Posterior cingulate gyrus (tissue), 11 donors: Measurements from ENCODE around the gene C17orf100.

Experiments
- DNase-seq, 10 donors: peaks; one replicate each; pipeline versions ENCODE4 v3.0.0 to v3.0.0-alpha.2; 2020 to 2021; ENCODE audit warnings: mixed read lengths in 3 of 10
- intact Hi-C: fragments of 100-400 bp; cut with DNase I; formaldehyde crosslinking; loops from one replicate; pipeline ENCODE4 v1.15.1; 2023

The C17orf100 gene

GRCh38 chr17:6666557-6666956, 15.0 kb downstream of the C17orf100 start:
- intact Hi-C loops: loop anchor here (2.0 to 10.0 kb wide), 2 partner anchors 168 to 338 kb away; partner anchors contain the start of gene TEKT1
- no peak for DNase-seq

GRCh38 chr17:6667516-6667915, 16.0 kb downstream of the C17orf100 start:
- DNase-seq: peak in 2 of 10 donors; percentile 23 to 64
- intact Hi-C loops: loop anchor here (2.0 to 10.0 kb wide), 2 partner anchors 167 to 337 kb away; partner anchors contain the start of gene TEKT1

DNA sequence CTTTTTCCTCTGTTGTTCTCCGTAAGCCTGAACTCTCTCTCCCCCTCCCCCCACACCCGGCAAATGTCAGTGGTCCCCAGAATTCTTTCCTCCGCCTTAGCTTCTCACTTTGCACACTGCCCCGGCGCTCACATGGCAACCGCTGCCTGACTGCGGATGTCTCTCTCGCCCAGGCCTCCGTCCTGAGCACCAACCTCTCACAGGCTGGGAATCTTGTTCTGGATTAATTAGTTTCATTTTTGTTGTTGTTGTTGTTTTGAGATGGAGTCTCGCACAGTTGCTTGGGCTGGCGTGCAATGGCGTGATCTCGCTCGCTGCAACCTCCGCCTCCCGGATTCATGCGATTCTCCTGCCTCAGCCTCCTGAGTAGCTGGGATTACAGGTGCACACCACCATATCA, 16.7 kb downstream of the C17orf100 start:
- DNase-seq: peak in 1 of 10 donors; percentile 66

DNA sequence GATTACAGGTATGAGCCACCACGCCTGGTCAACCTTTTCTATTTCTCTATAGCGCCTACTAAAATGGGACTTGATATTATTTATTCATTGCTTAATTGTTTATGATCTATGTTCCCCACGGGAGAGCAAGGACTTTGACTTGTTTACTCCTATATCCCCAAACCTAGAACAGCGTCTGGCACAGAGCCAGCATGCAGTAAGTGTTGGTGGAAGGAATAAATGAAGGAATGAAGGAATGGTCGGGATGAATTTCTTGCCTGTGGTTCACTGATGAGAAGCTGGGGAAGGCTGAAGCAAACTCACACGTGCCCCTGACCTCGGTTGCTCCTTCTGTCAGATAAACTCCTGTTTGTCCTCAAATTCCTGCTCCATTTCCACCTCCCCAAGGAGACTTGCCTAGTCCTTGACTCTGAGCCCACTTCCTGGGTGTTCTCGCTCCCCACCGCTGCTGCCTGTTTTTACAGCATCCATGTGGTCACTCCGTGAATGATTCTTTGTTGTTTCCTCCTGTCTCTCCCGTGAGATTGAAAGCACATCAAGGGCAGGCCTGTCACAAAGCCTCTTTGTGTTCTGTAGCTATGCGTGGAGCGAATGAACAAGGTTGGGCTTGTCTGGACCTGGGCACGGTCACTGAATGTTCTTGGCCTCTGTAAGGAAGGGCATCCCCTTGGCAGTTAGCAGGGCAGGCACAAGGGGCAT, 17.3 kb downstream of the C17orf100 start:
- peak in 2 of 10 donors; percentile 39 to 56 for DNase-seq
- intact Hi-C loops: loop anchor here (10.0 kb wide), 1 partner anchor 166 kb away; the partner anchor contains the start of gene TEKT1

More for the DNA sequence above, 16.7 kb downstream of the C17orf100 start:
- intact Hi-C loops: loop anchor here (10.0 kb wide), 1 partner anchor 167 kb away; the partner anchor contains the start of gene TEKT1

- DNase-seq: peak in 2 of 10 donors; percentile 13 to 55
- intact Hi-C loops: loop anchor here (10.0 kb wide), 1 partner anchor 165 kb away; the partner anchor contains the start of gene TEKT1
Measured at GRCh38 chr17:6669479-6670212, 18.1 kb downstream of the C17orf100 start.

- no peak for DNase-seq
- intact Hi-C loops: no loop called here
Measured at GRCh38 chr17:6670571-6670970, 19.0 kb downstream of the C17orf100 start.

- DNase-seq: peak in 2 of 10 donors; percentile 40 to 60
- intact Hi-C loops: no loop called here
Measured at GRCh38 chr17:6670999-6671398, 19.4 kb downstream of the C17orf100 start.

GRCh38 chr17:6671431-6671830, 19.9 kb downstream of the C17orf100 start:
- intact Hi-C loops: no loop called here
- peak in 2 of 10 donors; percentile 29 to 41 for DNase-seq

GRCh38 chr17:6674586-6674985, 23.0 kb downstream of the C17orf100 start:
- peak in 2 of 10 donors; percentile 50 to 67 for DNase-seq
- intact Hi-C loops: no loop called here

DNA sequence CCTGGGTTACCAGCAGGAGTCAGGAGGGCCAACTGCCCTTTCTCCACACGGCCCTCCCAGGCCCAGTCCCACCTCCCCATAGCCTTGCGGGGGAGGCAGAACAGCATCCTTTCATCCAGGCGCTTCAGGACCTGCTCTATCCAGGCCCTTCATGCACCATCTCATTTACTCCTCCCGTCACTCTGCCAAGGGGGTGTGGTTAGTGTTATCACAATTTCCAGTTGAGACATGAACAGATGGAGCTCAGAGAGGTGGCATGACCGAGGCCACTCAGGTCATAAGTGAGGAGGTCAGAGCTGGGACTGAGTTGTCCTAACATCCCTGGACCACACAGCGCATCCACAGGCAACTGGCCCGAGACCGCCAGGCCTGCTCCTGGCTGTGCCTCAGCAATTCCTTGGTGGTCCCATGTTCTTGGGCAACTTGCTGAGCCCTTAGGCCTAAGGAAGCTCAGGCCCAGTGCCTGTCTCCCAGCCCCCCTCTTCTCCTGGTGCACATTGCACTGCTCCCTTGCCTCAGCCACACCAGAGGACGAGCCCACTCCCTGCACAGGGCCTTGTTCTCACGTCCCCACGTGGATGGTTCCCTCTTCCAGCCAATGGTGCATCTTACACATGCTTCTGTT, 23.8 kb downstream of the C17orf100 start:
- peak in 2 of 10 donors; percentile 46 to 66 for DNase-seq
- intact Hi-C loops: no loop called here

DNA sequence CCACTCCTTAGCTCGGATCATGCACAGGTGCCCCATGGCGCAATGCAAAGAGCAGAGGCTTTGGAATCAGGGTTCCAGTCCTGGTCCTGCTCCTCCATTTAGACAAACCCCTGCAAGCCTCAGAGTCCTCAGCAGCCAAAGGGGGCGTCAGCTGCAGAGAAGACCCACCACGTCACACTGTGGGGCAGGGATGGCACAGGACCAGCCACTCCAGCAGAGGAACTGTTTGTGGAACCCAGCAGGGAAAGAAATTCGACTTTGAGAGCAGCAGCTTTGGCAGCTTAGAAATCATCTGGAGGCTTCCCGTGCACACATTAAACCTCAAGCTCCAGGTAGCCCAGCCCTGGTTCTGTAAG, 25.2 kb downstream of the C17orf100 start:
- DNase-seq: peak in 2 of 10 donors; percentile 17 to 25
- intact Hi-C loops: no loop called here

- DNase-seq: peak in 4 of 10 donors; percentile 32 to 88 (median 70)
- intact Hi-C loops: no loop called here
Measured at GRCh38 chr17:6677158-6677831, 25.7 kb downstream of the C17orf100 start.

GRCh38 chr17:6677946-6678345, 26.4 kb downstream of the C17orf100 start:
- intact Hi-C loops: no loop called here
- DNase-seq: peak in 3 of 10 donors; percentile 23 to 31 (median 27)

DNA sequence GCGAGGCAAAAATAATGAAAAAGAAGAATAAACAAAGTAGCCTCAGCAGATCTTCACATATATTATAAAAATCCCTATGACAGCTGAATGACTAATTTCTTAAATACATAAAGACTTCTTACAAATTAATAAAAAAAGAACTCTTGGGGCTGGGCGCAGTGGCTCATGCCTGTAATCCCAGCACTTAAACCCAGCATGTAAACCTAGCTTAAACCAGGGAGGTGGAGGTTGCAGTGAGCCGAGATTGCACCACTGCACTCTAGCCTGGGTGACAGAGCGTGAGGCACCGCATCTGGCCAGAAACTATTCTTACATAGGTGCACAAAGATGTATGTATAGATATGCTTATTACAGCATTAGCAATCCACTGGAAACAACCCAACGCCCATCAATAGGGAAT, 27.7 kb downstream of the C17orf100 start:
- DNase-seq: peak in 3 of 10 donors; percentile 11 to 20 (median 16)
- intact Hi-C loops: no loop called here

DNA sequence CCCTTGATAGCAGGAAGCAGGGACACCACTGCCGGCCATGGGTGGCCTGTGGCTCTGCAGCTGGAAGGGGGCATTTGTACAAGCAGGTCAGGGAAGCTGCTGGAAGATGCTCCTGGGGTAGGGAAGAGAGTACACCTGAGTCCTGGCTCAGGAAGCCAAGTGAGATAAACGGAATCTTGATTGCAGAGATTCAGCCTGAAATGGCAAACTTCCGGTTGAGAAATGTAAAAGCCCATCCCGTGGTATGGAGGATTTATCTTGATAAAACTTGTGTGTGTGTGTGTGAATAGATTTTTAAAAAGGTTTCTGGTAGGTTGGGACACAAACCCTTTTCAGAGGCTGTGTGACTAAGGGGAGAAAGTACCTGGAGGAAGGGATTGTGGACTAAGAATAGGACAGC, 29.6 kb downstream of the C17orf100 start:
- DNase-seq: peak in 3 of 10 donors; percentile 8 to 32 (median 25)
- intact Hi-C loops: no loop called here

GRCh38 chr17:6681671-6682070, 30.1 kb downstream of the C17orf100 start:
- intact Hi-C loops: no loop called here
- peak in 2 of 10 donors; percentile 6 to 17 for DNase-seq

- intact Hi-C loops: no loop called here
- peak in 3 of 10 donors; percentile 10 to 69 (median 14) for DNase-seq
Measured at GRCh38 chr17:6682339-6682738, 30.8 kb downstream of the C17orf100 start.

GRCh38 chr17:6683081-6683684, 31.6 kb downstream of the C17orf100 start:
- intact Hi-C loops: no loop called here
- DNase-seq: peak in 2 of 10 donors; percentile 27 to 30

DNA sequence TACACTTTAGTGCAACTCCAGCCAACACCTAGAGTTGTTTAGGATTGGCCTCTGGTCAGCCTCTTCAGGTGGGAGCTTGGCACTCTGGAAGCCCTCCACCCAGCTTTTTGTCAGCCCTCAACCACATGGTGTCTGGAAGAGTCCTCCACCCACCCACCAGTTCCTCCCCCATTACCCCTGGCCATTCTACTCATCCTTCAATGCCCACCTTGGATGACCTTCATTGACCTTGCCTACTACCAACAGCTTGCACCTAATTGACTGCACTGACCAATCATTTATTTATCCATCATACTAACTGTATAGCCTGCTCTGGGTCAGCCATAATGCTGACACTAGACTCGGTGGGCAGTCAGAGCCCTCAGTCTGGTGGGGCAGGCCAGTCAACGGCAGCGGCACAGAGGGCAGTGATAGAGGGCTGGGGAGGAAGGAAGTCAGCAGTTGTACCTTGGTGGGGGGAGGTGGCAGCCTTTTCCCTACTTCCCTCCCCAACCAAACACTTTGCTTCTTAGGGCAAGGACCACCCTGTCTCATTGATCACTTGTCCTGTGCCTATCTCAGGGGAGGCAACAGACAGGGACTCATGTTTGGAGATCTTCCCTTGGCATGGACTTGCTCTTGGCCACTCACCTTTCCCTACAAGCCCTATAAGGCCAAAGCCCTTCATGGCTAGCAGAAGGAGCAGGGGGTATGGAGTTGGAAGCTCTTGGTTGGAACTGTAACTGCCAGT, 32.3 kb downstream of the C17orf100 start:
- intact Hi-C loops: no loop called here
- no peak for DNase-seq
